Esophagus muscularis mucosa (tissue), 2 donors: ENCODE data around the gene RBX1.

Experiments
- EP300 ChIP-seq: sonication (generic); formaldehyde crosslinking; IDR thresholded peaks from one replicate; pipeline ENCODE4 v1.6.1; 2017; ENCODE audit warnings: antibody characterized with exemption
- POLR2A ChIP-seq: fragments of 450-650 bp; IDR thresholded peaks from one replicate; pipeline ENCODE4 v1.6.1; 2017; ENCODE audit warnings: antibody characterized with exemption, moderate library complexity, mild to moderate bottlenecking, low read depth

DNA sequence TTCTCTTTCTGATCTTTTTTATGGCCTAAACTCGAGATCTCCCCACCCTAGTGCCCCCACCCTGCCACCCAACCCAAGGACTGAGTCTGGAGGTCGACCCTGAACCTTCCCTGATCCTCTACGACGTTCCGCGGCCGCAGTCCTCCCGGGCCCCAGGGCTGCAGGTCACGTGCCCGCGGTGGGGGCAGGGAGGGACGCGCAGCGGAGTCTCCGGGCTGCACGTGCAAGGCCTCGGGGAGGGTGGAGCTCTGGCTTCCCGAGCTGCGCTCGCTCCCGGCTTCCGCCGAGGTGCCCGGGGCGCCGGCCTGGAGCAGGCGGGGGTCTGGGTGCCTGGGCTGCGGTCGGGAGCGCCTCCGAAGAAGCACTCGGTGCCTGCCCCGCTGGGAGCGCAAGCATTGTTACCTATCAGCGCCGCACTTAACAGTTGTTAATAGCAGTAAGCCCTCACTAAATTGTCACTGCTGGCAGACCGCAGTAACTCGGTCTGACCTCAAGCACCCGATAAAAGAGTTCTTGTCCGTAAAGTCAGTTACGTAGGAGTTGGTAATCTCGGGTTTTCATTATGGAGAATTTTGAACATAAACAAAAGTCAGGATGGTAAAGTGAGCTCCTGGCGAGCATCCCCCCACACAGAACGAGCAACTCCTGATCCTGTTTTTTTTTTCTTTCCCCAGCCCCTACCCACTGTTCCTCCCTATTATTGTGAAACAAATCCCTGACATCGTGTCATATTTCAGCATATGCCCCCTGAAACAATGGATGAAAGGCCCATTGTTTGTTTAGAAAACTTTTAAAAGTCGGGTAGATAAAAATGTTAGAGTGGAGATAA lies 71.5 kb downstream of the RBX1 start:
- TF ChIP-seq POLR2A (peak; percentile 76), EP300 (no peak)
